Stomach (tissue), 4 donors: Measurements from ENCODE around the gene PUS3.

Source experiments
- CTCF ChIP-seq, 7 experiments: fragments of 450-650 bp in 4 of 7; fragments of 200-600 bp in 3 of 7; sonication (generic) in 3 of 7; IDR thresholded peaks; one replicate each; pipeline ENCODE4 v1.5.1; 2016 to 2019; ENCODE audit warnings: antibody characterized with exemption in 7 of 7, control low read depth in 2 of 7, mild to moderate bottlenecking in 1 of 7
- EP300 ChIP-seq: sonication (generic); formaldehyde crosslinking; IDR thresholded peaks from one replicate; pipeline ENCODE4 v1.6.1; 2017; ENCODE audit warnings: antibody characterized with exemption

GRCh38 chr11:125952559-125952958 lies 49.6 kb upstream of the PUS3 start:
- no peak for TF ChIP-seq EP300
- TF ChIP-seq CTCF (IDR thresholded peaks at IDR 0.05), result no peak
